ENCODE data around the gene PIWIL4.

PIWIL4 gene

DNA sequence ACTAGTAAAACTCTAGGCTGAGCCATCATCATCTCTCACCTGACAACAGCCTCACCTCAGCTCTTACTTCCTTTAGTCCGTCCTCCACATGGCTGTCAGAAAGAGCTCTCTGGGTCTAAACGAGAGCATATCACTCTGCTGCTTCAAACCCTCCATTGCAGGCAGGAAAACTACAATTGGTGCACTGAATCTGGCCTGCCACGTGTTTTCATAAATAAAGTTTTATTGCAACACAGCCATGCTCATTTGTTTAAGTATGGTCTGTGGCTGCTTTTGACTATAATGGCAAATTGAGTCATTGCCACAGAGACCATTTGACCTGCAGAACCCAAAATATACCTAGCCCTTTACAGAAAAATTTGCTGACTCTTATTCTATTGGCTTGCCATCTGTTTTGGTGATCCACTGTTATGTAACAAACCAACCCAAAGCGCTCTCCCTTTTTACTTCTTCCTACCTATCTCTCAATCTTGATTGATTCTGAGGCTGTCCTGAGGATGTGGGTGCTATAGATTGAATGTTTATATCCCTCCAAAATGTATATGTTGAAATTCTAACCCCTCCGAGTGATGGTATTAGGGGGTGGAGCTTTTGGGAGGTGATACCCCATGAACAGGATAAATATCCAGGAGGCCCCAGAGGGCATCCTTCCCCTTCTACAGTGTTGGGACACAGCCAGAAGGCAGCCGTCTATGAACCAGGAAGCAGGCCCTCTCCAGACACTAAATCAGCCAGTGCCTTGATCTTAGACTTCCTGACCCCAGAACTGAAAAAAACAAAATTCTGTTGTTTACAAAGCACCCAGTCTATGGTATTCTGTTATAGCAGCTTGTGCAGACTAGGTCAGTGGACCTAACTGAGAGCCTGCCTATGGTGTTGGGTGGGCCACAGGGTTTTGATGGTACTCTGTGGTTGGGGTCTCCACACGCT, 99.9 kb downstream of the PIWIL4 start:
- TF ChIP-seq, protein P1, sequence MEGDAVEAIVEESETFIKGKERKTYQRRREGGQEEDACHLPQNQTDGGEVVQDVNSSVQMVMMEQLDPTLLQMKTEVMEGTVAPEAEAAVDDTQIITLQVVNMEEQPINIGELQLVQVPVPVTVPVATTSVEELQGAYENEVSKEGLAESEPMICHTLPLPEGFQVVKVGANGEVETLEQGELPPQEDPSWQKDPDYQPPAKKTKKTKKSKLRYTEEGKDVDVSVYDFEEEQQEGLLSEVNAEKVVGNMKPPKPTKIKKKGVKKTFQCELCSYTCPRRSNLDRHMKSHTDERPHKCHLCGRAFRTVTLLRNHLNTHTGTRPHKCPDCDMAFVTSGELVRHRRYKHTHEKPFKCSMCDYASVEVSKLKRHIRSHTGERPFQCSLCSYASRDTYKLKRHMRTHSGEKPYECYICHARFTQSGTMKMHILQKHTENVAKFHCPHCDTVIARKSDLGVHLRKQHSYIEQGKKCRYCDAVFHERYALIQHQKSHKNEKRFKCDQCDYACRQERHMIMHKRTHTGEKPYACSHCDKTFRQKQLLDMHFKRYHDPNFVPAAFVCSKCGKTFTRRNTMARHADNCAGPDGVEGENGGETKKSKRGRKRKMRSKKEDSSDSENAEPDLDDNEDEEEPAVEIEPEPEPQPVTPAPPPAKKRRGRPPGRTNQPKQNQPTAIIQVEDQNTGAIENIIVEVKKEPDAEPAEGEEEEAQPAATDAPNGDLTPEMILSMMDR (conservative IDR thresholded peaks at IDR 0.05; ENCODE audit: low read depth, low read length): no peak
- DNase-seq (ENCODE audit: low read depth): no peak
- H3K4me3 ChIP-seq (ENCODE audit: low read depth, low read length): no peak overlapping the region

DNA sequence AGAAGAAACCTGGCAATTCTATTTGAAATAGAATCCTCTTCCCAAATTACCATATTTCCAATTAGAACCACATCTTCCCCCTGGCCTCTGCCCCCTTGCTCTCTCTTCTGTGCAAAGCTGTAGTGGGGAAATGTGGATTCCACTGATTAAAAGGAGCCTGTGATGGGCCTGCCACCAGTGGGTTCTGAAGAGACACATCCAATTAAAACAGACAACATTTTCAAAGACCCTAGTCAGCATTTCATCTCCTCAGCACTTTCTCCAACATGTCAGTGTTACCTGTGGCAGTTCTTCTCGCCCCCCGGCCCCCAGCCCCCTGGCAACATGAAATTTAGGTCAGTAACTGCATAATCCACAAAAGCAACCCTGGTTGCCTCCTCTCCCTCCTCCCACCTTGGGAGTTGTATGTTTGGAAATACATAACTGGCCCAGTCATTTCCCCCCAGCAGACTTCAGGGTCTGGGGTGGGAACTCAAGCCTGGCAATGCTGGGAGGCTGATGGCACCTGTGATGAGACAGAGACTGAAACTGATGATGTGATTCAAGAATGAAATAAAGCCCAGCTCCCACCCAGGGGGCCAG, 101.1 kb downstream of the PIWIL4 start:
- H3K4me3 ChIP-seq (ENCODE audit: low read depth, low read length): no peak overlapping the region
- no peak for DNase-seq (ENCODE audit: low read depth)
- TF ChIP-seq, protein P1 (conservative IDR thresholded peaks at IDR 0.05; ENCODE audit: low read depth, low read length): no peak

DNA sequence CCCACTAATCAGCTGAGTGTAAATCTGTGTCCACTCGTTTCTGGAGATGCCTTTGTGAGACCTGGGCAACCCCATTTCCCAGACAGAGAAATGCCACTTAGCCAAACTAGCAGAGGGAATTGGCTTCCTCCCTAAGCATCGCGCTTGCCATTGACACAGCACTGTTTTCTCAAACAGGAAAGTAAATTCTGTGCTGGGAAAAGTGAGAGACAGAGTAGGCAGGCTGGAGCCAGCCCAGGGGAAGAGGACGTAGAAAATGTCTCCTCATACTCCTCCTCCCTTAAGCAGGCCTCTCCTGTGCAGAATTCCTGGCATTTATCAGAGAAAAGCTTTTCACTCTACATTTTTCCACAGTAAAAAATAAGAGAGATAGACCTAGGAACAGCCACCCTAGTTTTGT, 101.9 kb downstream of the PIWIL4 start:
- H3K4me3 ChIP-seq (ENCODE audit: low read depth, low read length): no peak overlapping the region
- no peak for DNase-seq (ENCODE audit: low read depth)

More for the DNA sequence above, 101.9 kb downstream of the PIWIL4 start:
- TF ChIP-seq, protein P1 (conservative IDR thresholded peaks at IDR 0.05; ENCODE audit: low read depth, low read length): no peak
